GM11168 (cell line): ENCODE data around the gene SPTY2D1.

Source experiments
- in situ Hi-C: fragments of 300-500 bp; cut with MboI; formaldehyde crosslinking; loops from one replicate; pipeline ENCODE4 v1.12.0; 2022; ENCODE audit warnings: low sequenced_read_pairs; ENCODE audit not compliant: unreplicated experiment

The SPTY2D1 gene

DNA sequence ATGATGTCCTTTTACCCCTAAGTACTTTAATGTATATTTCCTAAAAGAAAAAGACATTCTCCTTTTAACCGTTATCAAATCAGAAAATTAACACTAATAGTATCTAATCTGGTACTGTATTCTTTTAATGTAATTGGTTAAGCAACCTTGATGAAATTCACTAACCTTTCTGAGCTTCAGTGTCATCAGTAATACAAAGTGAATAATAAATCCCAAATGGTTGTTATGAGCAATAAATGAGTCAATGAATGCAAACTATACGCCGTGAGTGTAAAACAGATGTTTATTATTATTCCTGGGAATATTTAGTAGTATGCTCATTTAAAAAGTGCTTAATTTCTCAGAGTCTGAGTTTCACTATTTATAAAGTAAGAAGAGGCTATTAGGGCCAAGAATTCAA, 67.1 kb downstream of the SPTY2D1 start:
- in situ Hi-C loops, result no loop called here

GRCh38 chr11:18566406-18566805, 67.7 kb downstream of the SPTY2D1 start:
- in situ Hi-C loops, result no loop called here

DNA sequence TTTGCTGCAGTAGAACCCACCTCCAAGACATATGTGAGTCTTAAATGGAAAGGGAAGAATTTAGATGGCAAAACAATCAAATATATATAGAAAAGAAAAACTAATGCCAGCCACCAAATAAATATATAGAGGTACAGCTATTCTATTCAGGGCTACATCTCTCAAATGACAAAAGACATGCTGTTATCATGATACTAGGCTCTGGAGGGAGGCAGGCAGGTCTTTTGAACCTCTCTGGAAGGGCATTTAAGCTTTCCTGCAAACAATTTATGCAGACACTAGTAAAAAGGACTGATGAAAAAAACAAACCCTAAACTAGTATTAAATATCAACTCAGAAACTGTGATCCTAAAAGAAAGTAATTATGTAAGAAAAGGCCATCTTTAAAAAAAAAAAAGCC, 70.0 kb downstream of the SPTY2D1 start:
- in situ Hi-C loops, result no loop called here

DNA sequence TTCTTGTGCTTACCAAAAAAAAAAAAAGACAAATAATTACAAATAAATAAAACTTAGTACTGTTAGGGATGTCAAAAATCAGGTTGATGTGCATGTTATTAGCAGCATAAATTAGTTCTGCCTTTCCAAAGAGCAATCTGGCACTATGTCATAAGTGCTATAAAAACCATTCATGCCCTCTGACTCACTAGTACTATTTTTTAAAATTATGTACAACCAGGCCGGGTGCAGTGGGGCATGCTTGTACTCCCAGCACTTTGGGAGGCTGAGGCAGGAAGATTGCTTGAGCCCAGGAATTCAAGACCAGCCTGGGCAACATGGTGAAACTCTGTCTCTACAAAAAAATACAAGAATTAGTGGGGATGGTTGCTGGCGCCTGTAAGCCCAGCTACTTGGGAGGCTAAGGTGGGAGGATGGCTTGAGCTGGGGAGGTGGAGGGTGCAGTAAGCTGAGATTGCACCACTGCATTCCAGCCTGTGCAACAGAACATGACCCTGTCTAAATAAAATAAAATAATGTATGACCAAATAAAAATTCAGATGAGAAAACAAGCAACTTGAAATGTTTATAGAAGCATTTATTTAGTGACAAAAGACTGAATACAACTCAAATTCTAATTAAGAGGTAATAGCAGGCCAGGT, 70.9 kb downstream of the SPTY2D1 start:
- in situ Hi-C loops, result no loop called here
